ENCODE data around the gene NME3.

NME3 gene

GRCh38 chr16:1727651-1728624 is 43.4 kb downstream of the NME3 start:
- Histone ChIP-seq H3K27me3 (replicated peaks; ENCODE audit: control insufficient read depth, insufficient read depth, low read length, poor library complexity, severe bottlenecking) (no peaks in the 10 kb centered on the region), H3K36me3 (ENCODE audit: control insufficient read depth, insufficient read depth, low read length) (peaks cover 51% of the 10 kb centered on the region), H3K9me3 (ENCODE audit: control insufficient read depth, low read length) (no peaks in the 10 kb centered on the region), H3K4me1 (ENCODE audit: control insufficient read depth, insufficient read depth, low read length, poor library complexity, severe bottlenecking) (peaks cover 8% of the 10 kb centered on the region), H3K4me3 (ENCODE audit: insufficient read depth, low read depth, low read length, poor library complexity, severe bottlenecking) (no peak overlapping the region), H3K27ac (ENCODE audit: insufficient read depth, low read length, poor library complexity, severe bottlenecking) (no peak overlapping the region)
- no peak for DNase-seq

DNA sequence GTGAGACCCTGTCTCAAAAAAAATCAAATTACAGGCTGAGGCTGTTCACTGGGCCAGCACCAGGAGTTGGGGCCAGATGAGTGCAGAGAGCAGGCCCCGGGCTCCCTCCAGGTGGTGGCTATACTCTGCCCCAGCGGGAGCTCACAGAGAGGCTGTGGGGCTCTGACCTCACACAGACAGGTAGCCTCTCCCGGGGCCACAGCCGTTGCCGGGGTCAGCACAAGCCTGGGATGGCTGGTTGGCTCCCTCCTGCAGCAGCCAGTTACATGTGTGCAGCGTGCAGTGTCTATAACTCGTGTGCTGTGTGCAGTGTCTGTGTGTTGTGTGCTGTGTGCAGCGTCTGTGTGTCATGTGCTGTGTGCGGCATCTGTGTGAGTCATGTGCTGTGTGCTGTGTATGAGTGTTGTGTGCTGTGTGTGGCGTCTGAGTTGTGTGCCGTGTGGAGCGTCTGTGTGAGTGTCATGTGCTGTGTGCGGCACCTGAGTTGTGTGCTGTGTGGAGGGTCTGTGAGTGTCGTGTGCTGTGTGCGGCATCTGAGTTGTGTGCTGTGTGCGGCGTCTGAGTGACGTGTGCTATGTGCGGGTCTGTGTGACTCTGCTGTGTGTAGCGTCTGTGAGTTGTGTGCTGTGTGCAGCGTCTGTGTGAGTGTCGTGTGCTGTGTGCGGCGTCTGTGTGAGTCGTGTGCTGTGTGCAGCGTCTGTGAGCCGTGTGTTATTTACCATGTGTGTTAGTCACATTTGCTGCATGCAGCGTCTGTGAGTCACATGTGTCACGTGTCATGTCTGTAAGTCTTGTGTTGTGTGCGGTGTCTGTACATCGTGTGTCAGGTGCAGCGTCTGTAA is 44.5 kb downstream of the NME3 start:
- H3K4me3 ChIP-seq (ENCODE audit: insufficient read depth, low read depth, low read length, poor library complexity, severe bottlenecking), result no peak overlapping the region
- no peaks in the 10 kb centered on the region for H3K9me3 ChIP-seq (ENCODE audit: control insufficient read depth, low read length)
- no peak overlapping the region for H3K27ac ChIP-seq (ENCODE audit: insufficient read depth, low read length, poor library complexity, severe bottlenecking)
- H3K36me3 ChIP-seq (ENCODE audit: control insufficient read depth, insufficient read depth, low read length), result peaks cover 40% of the 10 kb centered on the region
- H3K27me3 ChIP-seq (replicated peaks; ENCODE audit: control insufficient read depth, insufficient read depth, low read length, poor library complexity, severe bottlenecking), result no peaks in the 10 kb centered on the region
- H3K4me1 ChIP-seq (ENCODE audit: control insufficient read depth, insufficient read depth, low read length, poor library complexity, severe bottlenecking), result peaks cover 15% of the 10 kb centered on the region
- DNase-seq, result no peak

DNA sequence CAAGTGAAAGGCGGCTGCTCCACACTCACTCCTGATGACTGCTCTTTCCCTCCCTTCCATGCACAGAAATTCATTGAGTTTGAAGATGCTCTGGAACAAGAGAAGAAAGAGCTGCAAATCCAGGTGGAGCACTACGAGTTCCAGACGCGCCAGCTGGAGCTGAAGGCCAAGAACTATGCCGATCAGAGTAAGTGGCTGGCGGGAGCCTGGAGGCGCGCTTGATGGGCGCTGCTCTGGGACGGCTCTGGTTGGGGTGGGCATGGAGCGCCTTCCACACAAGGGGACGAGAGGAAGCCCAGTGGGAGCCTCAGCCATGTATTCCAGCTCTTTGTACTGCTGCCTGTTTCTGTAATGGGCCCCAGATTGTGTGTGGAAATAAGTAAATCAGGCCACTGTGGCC is 46.9 kb downstream of the NME3 start:
- Histone ChIP-seq H3K27ac (ENCODE audit: insufficient read depth, low read length, poor library complexity, severe bottlenecking) (no peak overlapping the region), H3K4me3 (ENCODE audit: insufficient read depth, low read depth, low read length, poor library complexity, severe bottlenecking) (no peak overlapping the region), H3K9me3 (ENCODE audit: control insufficient read depth, low read length) (no peaks in the 10 kb centered on the region), H3K36me3 (ENCODE audit: control insufficient read depth, insufficient read depth, low read length) (peaks cover 30% of the 10 kb centered on the region), H3K27me3 (replicated peaks; ENCODE audit: control insufficient read depth, insufficient read depth, low read length, poor library complexity, severe bottlenecking) (no peaks in the 10 kb centered on the region), H3K4me1 (ENCODE audit: control insufficient read depth, insufficient read depth, low read length, poor library complexity, severe bottlenecking) (peaks cover 16% of the 10 kb centered on the region)
- DNase-seq, result no peak

DNA sequence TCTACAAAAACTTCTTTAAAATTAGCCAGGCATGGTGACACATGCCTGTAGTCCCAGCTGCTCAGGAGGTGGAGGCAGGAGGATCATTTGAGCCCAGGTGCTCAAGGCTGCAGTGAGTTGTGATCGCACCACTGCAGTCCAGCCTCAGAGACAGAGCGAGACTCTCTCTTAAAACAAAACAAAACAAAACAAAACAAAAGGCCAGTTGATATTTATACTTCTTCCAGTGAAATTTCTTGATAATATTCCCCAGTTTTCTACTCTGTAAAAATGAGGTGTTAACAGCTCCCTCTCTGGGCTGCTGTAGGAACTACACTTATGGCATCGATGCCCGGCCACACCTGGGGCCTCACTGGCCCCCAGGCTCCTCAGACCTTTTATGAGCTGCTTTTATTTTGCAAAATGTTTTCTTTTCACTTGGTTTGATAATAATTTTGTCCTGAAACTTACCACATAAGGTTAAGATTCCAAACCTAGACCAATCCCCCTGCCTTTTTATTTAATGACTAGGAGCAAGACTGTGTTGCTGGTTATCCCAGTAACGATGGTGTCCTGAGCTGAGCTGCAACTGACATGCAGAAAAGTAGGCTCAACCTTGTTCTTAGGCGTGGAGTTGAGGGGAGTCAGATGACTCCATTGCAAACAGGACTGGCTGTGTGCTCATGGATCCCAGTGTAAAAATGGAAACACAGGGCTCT is 47.7 kb downstream of the NME3 start:
- H3K27ac ChIP-seq (ENCODE audit: insufficient read depth, low read length, poor library complexity, severe bottlenecking), result no peak overlapping the region
- H3K9me3 ChIP-seq (ENCODE audit: control insufficient read depth, low read length), result no peaks in the 10 kb centered on the region
- peaks cover 16% of the 10 kb centered on the region for H3K4me1 ChIP-seq (ENCODE audit: control insufficient read depth, insufficient read depth, low read length, poor library complexity, severe bottlenecking)
- no peak overlapping the region for H3K4me3 ChIP-seq (ENCODE audit: insufficient read depth, low read depth, low read length, poor library complexity, severe bottlenecking)
- peaks cover 21% of the 10 kb centered on the region for H3K36me3 ChIP-seq (ENCODE audit: control insufficient read depth, insufficient read depth, low read length)
- DNase-seq, result peak in 1 of 3 donors; percentile 43
- no peaks in the 10 kb centered on the region for H3K27me3 ChIP-seq (replicated peaks; ENCODE audit: control insufficient read depth, insufficient read depth, low read length, poor library complexity, severe bottlenecking)

DNA sequence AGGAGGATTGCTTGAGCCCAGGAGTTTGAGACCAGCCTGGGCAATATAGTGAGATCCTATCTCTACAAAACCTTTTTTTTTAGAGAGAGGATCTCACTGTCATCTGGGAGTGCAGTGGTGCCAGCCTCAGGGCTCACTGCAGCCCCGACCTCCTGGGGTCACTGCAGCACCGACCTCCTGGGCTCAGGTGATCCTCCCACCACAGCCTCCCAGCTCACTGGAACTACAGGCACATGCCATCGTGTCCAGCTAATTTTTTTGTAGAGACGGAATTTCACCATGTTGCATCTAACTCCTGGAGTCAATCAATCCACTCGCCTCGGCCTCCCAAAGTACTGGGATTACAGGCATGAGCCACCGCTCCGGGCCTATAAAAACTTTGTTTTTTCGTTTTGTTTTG is 50.0 kb downstream of the NME3 start:
- H3K4me1 ChIP-seq (ENCODE audit: control insufficient read depth, insufficient read depth, low read length, poor library complexity, severe bottlenecking), result peaks cover 16% of the 10 kb centered on the region
- H3K4me3 ChIP-seq (ENCODE audit: insufficient read depth, low read depth, low read length, poor library complexity, severe bottlenecking), result no peak overlapping the region
- H3K27ac ChIP-seq (ENCODE audit: insufficient read depth, low read length, poor library complexity, severe bottlenecking), result no peak overlapping the region
- DNase-seq, result no peak
- H3K27me3 ChIP-seq (replicated peaks; ENCODE audit: control insufficient read depth, insufficient read depth, low read length, poor library complexity, severe bottlenecking), result no peaks in the 10 kb centered on the region
- H3K36me3 ChIP-seq (ENCODE audit: control insufficient read depth, insufficient read depth, low read length), result peaks cover 6% of the 10 kb centered on the region
- H3K9me3 ChIP-seq (ENCODE audit: control insufficient read depth, low read length), result no peaks in the 10 kb centered on the region

Measured in effector memory CD4-positive, alpha-beta T cell (primary cell).